ENCODE data around the gene DHRS7.

Gene DHRS7

GRCh38 chr14:60206837-60207533 is 41.8 kb upstream of the DHRS7 start:
- no peak for TF ChIP-seq CTCF (IDR thresholded peaks at IDR 0.05; ENCODE audit: borderline replicate concordance, control extremely low read depth, extremely low read depth, insufficient read depth, missing control alignments)
- no peak for DNase-seq (ENCODE audit: low spot score)
- in situ Hi-C loops (cut with MboI; ENCODE audit: low sequenced_read_pairs, unreplicated experiment): loop anchor here (10.0 kb wide), 1 partner anchor 118 kb away; no protein-coding TSS in a partner anchor

GRCh38 chr14:60206249-60206670 is 41.1 kb upstream of the DHRS7 start:
- no peak for DNase-seq (ENCODE audit: low spot score)
- in situ Hi-C loops (cut with MboI; ENCODE audit: low sequenced_read_pairs, unreplicated experiment): loop anchor here (10.0 kb wide), 1 partner anchor 119 kb away; no protein-coding TSS in a partner anchor
- no peak for TF ChIP-seq CTCF (IDR thresholded peaks at IDR 0.05; ENCODE audit: borderline replicate concordance, control extremely low read depth, extremely low read depth, insufficient read depth, missing control alignments)

- DNase-seq (ENCODE audit: low spot score): no peak
- in situ Hi-C loops (cut with MboI; ENCODE audit: low sequenced_read_pairs, unreplicated experiment): loop anchor here (10.0 kb wide), 1 partner anchor 120 kb away; no protein-coding TSS in a partner anchor
- TF ChIP-seq CTCF (IDR thresholded peaks at IDR 0.05; ENCODE audit: borderline replicate concordance, control extremely low read depth, extremely low read depth, insufficient read depth, missing control alignments): no peak
Measured at GRCh38 chr14:60204843-60205774, 39.9 kb upstream of the DHRS7 start.

DNA sequence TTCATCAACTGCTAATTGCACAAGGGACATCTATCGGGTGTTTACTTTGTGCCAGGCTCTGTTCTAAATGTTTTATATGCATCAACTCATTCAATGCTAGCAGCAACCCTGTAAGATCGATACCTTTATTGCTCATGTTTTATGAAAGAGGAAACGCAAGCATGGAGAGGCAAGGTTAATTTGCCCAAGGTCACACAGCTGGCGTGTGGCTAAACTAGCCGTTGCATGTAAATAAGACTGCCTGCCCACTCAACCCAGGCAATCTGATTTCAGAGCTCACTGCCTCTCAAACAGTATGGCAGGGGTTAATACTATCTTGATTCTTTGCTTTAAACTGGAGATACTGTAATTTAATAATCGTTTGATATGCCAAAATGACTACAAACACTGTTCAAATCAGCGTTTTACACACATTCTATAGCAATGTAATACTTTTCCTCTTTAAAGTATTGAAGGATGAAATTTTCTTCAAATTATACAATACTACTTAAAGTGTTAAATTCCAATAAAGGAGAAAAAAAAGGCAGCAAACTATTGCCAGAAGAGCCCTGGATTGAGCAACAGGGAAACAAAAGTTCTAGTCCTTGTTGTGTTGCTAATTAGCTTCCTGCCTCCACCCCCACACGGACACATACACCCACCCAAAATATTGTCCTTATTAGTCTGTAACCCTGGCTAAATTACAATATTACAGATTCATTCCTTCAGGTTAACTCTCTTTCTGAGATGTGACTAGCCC is 39.1 kb upstream of the DHRS7 start:
- no peak for DNase-seq (ENCODE audit: low spot score)

GRCh38 chr14:60199321-60199720 is 34.1 kb upstream of the DHRS7 start:
- in situ Hi-C loops (cut with MboI; ENCODE audit: low sequenced_read_pairs, unreplicated experiment): loop anchor here (25.0 kb wide), 1 partner anchor 562 kb away; no protein-coding TSS in a partner anchor
- TF ChIP-seq CTCF (IDR thresholded peaks at IDR 0.05; ENCODE audit: borderline replicate concordance, control extremely low read depth, extremely low read depth, insufficient read depth, missing control alignments): no peak
- DNase-seq (ENCODE audit: low spot score): no peak

More for the DNA sequence above, 39.1 kb upstream of the DHRS7 start:
- TF ChIP-seq CTCF (IDR thresholded peaks at IDR 0.05; ENCODE audit: borderline replicate concordance, control extremely low read depth, extremely low read depth, insufficient read depth, missing control alignments): no peak
- in situ Hi-C loops (cut with MboI; ENCODE audit: low sequenced_read_pairs, unreplicated experiment): loop anchor here (10.0 kb wide), 1 partner anchor 121 kb away; no protein-coding TSS in a partner anchor
